ENCODE results near the gene ZNF519. TPM values are rescaled to one million over a fixed set of nuclear protein-coding genes. Genes with fewer than 3 reads are reported as not detected.
"Not testable (repeated sequence)": the region's sequence is repeated elsewhere in the genome, so short reads cannot be mapped to it uniquely, and the experiment has no call there.

The ZNF519 gene
- 1 to 10 TPM; 1.7 to 5.8 (median 3.7) TPM for total RNA-seq

- 0% methylated on average over 17 of the region's 20 CpGs for WGBS
- peak; percentile 96 for DNase-seq (ENCODE audit: low spot score in 2 of 2)
- H3K4me1 ChIP-seq, H3K27me3 ChIP-seq, H3K9me3 ChIP-seq, H3K27ac ChIP-seq, H3K36me3 ChIP-seq: not testable (repeated sequence)
- H3K4me3 ChIP-seq = peak within 1 kb of the TSS; percentile 70
These were observed at the start of gene ZNF519 for GRCh38 chr18:14132271-14132700. Gene ZNF519 (minus strand): TSS chr18:14132435. CDS start chr18:14132277, 158 bp downstream.

DNA sequence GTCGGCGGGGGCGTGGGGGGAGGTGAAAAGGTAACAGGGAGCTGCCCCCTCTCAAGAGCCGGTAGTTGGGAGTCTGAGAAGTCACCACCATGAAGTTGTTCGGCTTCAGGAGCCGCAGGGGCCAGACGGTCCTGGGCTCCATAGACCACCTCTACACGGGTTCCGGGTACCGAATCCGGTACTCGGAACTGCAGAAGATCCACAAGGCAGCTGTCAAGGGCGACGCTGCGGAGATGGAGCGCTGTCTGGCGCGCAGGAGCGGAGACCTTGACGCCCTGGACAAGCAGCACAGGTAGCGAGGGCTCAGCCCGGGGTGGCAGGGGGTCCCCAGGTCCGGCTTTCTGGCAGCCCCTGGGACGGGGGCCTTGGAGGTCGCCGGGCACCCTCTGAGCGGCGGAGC, 47.1 kb upstream of the ZNF519 start:
- H3K36me3 ChIP-seq = no peaks in the 10 kb centered on the region
- no peak overlapping the region for H3K27ac ChIP-seq
- no peak for DNase-seq (ENCODE audit: low spot score in 2 of 2)
- H3K4me1 ChIP-seq = peaks cover 10% of the 10 kb centered on the region
- H3K4me3 ChIP-seq = peak overlapping the region; percentile 52
- peaks cover 12% of the 10 kb centered on the region for H3K27me3 ChIP-seq
- H3K9me3 ChIP-seq = no peaks in the 10 kb centered on the region
- TF ChIP-seq CTCF (IDR thresholded peaks at IDR 0.05) = no peak
- TF ChIP-seq POLR2AphosphoS5 (IDR thresholded peaks at IDR 0.05) = no peak
- no peak for TF ChIP-seq POLR2A (IDR thresholded peaks at IDR 0.05)
- TF ChIP-seq EP300 (IDR thresholded peaks at IDR 0.05) = no peak
- 34% methylated on average over 9 of the region's 28 CpGs for WGBS

GRCh38 chr18:14178321-14179196, 46.3 kb upstream of the ZNF519 start:
- Histone ChIP-seq H3K4me3 (peak overlapping the region; percentile 52), H3K27me3 (peaks cover 12% of the 10 kb centered on the region), H3K4me1 (peaks cover 10% of the 10 kb centered on the region)
- 43% methylated on average over 39 of the region's 61 CpGs for WGBS
- H3K27ac ChIP-seq; H3K9me3 ChIP-seq; H3K36me3 ChIP-seq; DNase-seq (ENCODE audit: low spot score in 2 of 2): not testable (repeated sequence)
- peak; percentile 16 to 67 for TF ChIP-seq CTCF (IDR thresholded peaks at IDR 0.05)

GRCh38 chr18:14177540-14178320, 45.5 kb upstream of the ZNF519 start:
- DNase-seq (ENCODE audit: low spot score in 2 of 2); H3K27ac ChIP-seq; H3K9me3 ChIP-seq; H3K36me3 ChIP-seq; H3K4me3 ChIP-seq: not testable (repeated sequence)
- 87% methylated on average over 14 of the region's 48 CpGs for WGBS
- Histone ChIP-seq H3K27me3 (peaks cover 12% of the 10 kb centered on the region), H3K4me1 (peaks cover 10% of the 10 kb centered on the region)

GRCh38 chr18:14175404-14175803, 43.2 kb upstream of the ZNF519 start:
- DNase-seq (ENCODE audit: low spot score in 2 of 2) = peak in 1 of 2 donors; percentile 67
- not testable (repeated sequence) for H3K4me3 ChIP-seq, H3K27ac ChIP-seq, H3K36me3 ChIP-seq, H3K9me3 ChIP-seq
- 94% methylated on average over 5 of the region's 6 CpGs for WGBS
- Histone ChIP-seq H3K4me1 (peaks cover 10% of the 10 kb centered on the region), H3K27me3 (peaks cover 12% of the 10 kb centered on the region)

- WGBS = 67% methylated on average over 1 of the region's 5 CpGs
- peaks cover 9% of the 10 kb centered on the region for H3K27me3 ChIP-seq
- no peaks in the 10 kb centered on the region for H3K36me3 ChIP-seq
- peaks cover 10% of the 10 kb centered on the region for H3K4me1 ChIP-seq
- H3K27ac ChIP-seq = no peak overlapping the region
- DNase-seq (ENCODE audit: low spot score in 2 of 2) = peak in 1 of 2 donors; percentile 76
- TF ChIP-seq EP300 (IDR thresholded peaks at IDR 0.05) = no peak
- no peak for TF ChIP-seq CTCF (IDR thresholded peaks at IDR 0.05)
- TF ChIP-seq POLR2A (IDR thresholded peaks at IDR 0.05) = no peak
- no peak for TF ChIP-seq POLR2AphosphoS5 (IDR thresholded peaks at IDR 0.05)
- H3K4me3 ChIP-seq = no peak overlapping the region
- H3K9me3 ChIP-seq = no peaks in the 10 kb centered on the region
These were observed 42.5 kb upstream of the ZNF519 start for GRCh38 chr18:14174706-14175085.

GRCh38 chr18:14174002-14174705, 41.9 kb upstream of the ZNF519 start:
- not testable (repeated sequence) for H3K9me3 ChIP-seq, H3K27ac ChIP-seq, H3K36me3 ChIP-seq, H3K4me3 ChIP-seq, H3K4me1 ChIP-seq, H3K27me3 ChIP-seq
- WGBS = 67% methylated on average over 1 of the region's 7 CpGs
- DNase-seq (ENCODE audit: low spot score in 2 of 2) = peak in 1 of 2 donors; percentile 72

DNA sequence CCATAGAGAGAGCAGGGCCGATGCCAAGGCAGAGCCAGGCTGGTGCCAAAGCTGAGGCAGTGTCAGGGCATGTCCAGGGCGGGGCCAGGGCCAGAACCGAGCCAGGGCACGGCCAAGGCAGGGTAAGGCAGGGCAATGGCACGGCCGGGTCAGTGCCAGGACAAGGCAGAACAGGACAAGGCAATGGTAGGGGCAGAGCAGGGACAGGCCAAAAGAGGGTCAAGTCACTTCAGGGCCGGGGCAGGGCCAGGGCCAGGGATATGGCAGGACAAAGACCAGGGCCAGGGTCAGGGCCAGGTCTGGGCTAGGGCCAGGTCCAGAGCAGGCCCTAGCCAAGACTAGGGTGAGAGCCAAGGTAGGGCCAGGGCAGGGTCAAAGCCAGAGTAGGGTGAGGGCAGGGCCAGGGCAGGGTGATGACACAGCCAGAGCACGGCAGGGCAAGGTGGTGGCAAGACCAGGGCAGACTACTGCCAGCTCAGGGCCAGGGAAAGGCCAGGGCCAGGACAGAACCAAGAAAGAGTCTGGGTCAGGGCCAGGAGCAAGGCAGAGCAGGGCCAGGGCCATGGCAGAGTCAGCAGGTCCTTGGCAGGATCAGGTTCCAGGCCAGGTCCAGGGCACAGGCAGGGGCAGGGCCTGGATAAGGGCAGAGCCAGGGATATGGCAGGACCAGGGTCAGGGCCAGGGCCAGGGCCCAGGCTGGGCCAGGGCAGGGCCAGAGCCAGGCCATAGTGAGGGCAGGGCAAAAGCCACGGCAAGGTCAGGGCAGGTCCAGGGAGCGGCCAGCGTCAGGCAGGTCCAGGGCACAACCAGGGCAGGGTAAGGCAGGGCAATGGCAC, 41.1 kb upstream of the ZNF519 start:
- 75% methylated on average over 8 of the region's 11 CpGs for WGBS
- not testable (repeated sequence) for H3K27me3 ChIP-seq; DNase-seq (ENCODE audit: low spot score in 2 of 2); H3K27ac ChIP-seq; H3K4me1 ChIP-seq; H3K36me3 ChIP-seq; H3K9me3 ChIP-seq; H3K4me3 ChIP-seq
